SK-N-SH (cell line): ENCODE results near the gene NF2.

Source experiments
- CHD2 ChIP-seq: fragments of 150-350 bp; IDR thresholded peaks from 2 replicates; pipeline ENCODE4 v1.6.1; 2018; ENCODE audit warnings: low read length; ENCODE audit not compliant: partially characterized antibody
- CTCF ChIP-seq: fragments of 200-600 bp; sonication (generic); IDR thresholded peaks from 2 replicates; pipeline ENCODE4 v1.6.1; 2017; ENCODE audit warnings: antibody characterized with exemption, mild to moderate bottlenecking, moderate library complexity
- EP300 ChIP-seq, 2 experiments: IDR thresholded peaks; 2 replicates each; pipeline versions ENCODE4 v1.4.0 to v1.6.1; 2012; ENCODE audit warnings: borderline replicate concordance in 1 of 2, low read depth in 1 of 2, low read length in 1 of 2
- EZH2phosphoT487 ChIP-seq: fragments of 200-600 bp; sonication (generic); IDR thresholded peaks from 2 replicates; pipeline ENCODE4 v1.6.1; 2017; ENCODE audit warnings: low read depth, mixed run types, mild to moderate bottlenecking, antibody characterized with exemption, moderate library complexity, borderline replicate concordance
- FOXM1 ChIP-seq: IDR thresholded peaks from 2 replicates; pipeline ENCODE4 v1.4.0; 2012; ENCODE audit warnings: low read depth, mild to moderate bottlenecking
- GABPA ChIP-seq: IDR thresholded peaks from 2 replicates; pipeline ENCODE4 v1.4.0; 2012; ENCODE audit warnings: low read depth, mild to moderate bottlenecking
- MAX ChIP-seq: IDR thresholded peaks from 2 replicates; pipeline ENCODE4 v1.4.0; 2012; ENCODE audit warnings: low read depth
- MEF2A ChIP-seq: IDR thresholded peaks from 2 replicates; pipeline ENCODE4 v1.4.0; 2012; ENCODE audit warnings: low read depth, borderline replicate concordance
- USF1 ChIP-seq: IDR thresholded peaks from 2 replicates; pipeline ENCODE4 v1.4.0; 2012; ENCODE audit warnings: low read depth, borderline replicate concordance
- USF2 ChIP-seq: fragments of 150-350 bp; IDR thresholded peaks from 2 replicates; pipeline ENCODE4 v1.6.1; 2017; ENCODE audit warnings: antibody characterized with exemption, low read length, low read depth, borderline replicate concordance
- YY1 ChIP-seq: IDR thresholded peaks from 2 replicates; pipeline ENCODE4 v1.4.0; 2012; ENCODE audit warnings: low read depth, mild to moderate bottlenecking

GRCh38 chr22:29731058-29731850 lies 127.8 kb downstream of the NF2 start:
- TF ChIP-seq CHD2 (no peak), USF1 (no peak), MEF2A (no peak), CTCF (no peak), USF2 (no peak), YY1 (no peak), GABPA (no peak), MAX (no peak), FOXM1 (no peak), EP300 (IDR thresholded peaks at IDR 0.05; ENCODE audit: borderline replicate concordance in 1 of 2, low read depth in 1 of 2, low read length in 1 of 2) (no peak), EZH2phosphoT487 (no peak)
